Stimulated activated CD8-positive, alpha-beta memory T cell treated with anti-CD3 and anti-CD28 coated beads, Interleukin-7, amount 100 ng/mL, for 4 hours (primary cell): Measurements from ENCODE around the gene PTPRN2.
"Not testable (repeated sequence)": the region's sequence is repeated elsewhere in the genome, so short reads cannot be mapped to it uniquely, and the experiment has no call there.

ENCODE experiments used
- DNase-seq, 2 donors: peaks; one replicate each; pipeline ENCODE4 v3.0.0-alpha.2; 2020; ENCODE audit warnings: low read depth in 2 of 2

The PTPRN2 gene

DNA sequence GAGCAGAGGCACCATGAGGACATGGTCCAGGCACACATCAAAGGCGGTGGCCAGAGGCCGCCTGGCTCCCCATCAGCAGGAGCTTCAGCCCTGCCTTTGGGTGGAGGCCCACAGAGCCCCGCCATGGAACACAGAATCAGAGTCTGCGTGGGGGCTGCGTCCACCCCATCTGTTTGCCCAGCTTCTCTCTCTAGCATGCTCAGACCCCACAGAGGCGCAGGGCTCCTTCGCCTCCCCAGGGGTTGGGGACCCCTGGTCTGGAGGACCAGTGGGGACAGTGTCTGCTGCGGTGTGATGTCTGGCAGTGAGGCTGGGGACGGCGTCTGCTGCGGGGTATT, 321.9 kb downstream of the PTPRN2 start:
- DNase-seq: no peak

DNA sequence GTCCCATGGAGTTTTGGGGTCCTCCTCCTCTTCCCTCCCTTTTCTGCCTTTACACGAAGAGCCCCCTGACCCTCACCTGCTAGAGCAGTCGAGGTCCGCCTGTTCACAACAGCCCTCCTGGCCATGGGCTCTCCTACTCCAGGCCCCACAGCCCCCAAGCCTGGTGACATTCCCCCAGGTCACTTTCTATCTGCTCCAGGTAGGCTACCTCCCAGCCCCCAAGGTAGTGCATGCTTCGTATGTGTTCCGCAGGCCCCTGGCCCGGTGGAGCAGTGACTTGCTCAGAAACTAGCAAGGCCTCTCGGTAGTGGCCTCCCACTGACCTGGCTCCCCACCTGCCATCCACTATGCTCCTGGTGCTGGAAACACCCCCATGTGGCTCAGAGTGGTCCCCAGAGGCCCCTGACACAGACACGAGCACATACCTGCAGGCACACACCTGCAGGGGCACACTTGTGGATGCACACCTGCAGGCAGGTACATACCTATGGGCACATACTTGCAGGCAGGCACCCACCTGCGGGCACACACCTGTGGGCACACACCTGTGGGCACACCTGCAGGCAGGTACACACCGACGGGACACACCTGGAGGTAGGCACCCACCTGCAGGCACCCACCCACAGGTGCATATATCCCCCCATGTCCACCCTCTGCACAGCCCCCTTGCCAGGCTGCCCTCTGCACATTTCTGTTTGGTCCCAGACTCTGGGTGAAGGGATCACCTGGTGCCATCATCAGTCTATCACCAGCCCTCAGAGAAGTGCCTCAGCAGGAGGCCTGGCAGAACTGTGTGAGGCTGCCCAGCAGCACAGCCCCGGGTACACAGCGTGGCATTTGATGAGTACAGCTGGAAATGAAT, 322.5 kb downstream of the PTPRN2 start:
- DNase-seq: no peak

DNA sequence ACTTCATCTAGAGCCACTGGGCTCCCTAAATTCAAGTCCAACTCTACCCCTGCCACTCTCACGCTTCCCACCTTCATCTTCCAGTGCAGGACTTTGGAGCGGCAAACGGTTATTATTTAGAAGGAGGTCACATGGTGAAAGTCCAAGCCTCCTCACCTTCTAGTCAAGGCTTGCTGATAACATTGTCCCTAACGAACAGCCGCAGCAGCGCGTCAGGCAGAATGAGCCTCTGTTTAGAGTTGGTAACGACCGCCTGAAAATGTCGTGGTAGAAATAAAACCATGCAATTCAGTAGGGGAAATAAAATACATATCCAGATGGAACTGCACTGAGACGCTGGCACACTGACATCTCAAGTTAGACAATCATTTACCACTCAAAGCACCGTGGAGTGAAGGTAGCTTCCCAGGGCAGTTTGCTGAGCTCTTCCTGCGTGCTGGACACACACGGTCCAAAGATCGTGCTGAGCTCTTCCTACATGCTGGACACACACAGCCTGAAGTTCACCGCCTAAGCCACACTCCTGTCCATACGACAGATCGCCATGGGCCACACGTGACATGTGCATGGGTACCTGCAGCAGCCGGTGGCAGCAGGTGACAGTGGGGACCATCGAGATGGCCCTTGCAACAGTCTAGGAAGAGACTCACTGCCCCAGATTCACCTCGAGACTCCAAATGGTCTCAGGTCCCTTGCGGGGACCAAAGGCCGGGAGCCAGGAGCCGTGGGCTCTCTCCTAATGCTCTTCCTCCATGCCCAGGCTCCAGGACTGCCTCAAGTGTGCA, 323.5 kb downstream of the PTPRN2 start:
- DNase-seq: no peak

DNA sequence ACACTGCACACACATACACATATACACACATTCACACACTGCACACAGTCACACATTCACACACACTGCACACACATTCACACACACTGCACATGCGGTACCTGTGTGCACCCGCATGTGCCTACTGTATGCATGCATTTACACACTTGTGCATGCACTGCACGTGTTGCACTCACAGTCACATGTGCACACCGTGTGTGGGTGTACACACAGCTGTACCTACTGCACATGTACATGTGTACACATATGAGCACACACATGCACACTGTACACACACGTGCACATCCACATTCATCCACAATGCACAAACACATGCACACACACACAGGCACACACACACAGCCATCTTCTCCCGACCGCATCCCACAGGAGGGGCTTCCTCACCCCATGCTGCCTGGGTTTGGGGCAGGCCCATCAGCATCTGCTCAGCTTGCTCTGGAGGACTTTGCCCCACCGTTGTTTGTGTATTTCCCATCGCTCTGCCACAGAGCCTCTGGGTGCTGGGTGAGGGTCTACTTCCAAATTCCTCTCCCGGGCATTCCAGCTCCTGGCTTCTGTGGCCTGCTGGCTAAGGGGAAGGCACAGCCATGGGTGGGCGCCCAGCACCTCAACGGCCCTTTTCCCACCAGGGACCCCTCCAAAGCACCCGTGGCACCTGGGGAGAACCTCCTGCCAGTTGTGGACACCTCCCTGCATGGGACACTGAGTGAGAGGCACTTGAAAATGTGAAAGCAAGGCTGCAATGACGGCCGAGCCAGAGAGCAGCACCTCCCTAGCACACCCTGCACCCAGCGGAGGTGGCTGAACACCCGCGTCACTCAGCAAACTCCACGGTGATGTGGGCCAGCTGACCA, 324.3 kb downstream of the PTPRN2 start:
- DNase-seq: no peak

DNA sequence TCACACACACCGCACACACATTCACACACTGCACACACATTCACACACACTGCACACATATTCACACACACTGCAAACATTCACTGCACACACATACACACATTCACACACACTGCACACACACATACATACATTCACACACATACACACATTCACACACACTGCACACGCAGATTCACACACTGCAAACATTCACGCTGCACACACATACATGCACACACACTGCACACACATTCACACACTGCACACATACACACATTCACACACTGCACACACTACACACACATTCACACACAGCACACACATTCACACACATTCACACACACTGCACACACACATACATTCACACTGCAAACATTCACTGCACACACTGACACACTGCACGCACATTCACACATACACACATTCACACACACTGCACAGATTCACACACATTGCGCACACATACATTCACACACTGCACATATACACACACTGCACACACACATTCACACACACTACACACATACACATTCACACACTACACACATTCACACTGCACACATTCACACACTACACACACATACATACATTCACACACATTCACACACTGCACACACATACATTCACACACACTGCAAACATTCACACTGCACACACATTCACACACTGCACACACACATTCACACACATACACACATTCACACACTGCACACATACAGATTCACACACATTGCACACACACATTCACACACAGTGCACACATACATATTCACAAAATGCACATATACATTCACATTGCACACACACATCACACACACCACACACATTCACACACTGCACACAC, 325.1 kb downstream of the PTPRN2 start:
- DNase-seq: no peak

DNA sequence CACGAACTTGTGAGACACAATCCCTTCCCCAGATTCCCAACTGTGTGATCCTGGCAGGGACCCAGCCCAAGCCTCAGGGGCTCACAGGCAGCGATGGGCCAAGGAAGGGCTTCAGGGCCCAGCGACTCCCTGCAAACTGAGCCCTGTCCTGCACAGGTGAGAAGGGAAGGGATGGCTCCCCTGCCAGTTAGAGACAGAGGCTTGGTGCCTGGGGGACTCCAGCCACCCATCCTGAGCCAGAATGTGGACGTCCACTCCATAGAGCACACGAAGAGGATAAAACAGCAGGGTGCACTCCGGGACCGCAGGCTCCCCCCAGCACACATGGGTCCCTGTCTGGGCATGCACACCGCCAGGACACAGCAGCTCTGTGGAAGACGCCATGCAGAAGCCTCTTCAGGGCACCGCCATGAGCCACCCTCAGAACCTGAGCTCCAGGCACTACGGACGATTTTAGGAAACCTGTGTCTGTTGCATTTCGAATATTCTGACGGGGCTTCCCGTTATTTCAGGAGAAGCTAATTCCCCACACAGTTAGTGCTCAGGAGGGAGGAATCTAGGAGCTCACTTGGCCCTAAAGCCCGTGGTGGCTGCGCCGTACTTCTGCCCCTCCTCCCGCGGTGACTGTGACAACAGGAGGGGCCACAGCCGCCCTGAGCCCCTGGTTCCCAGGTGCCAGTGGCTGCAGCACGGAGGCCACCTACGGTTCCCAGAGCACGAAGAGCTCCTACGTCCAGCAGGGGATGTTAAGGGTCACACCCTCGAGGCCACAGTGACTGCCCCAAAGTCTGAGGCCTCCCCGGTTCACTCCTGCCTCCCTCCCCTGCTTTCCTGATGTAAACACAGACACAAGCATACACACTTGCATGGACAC, 326.0 kb downstream of the PTPRN2 start:
- DNase-seq: no peak

DNA sequence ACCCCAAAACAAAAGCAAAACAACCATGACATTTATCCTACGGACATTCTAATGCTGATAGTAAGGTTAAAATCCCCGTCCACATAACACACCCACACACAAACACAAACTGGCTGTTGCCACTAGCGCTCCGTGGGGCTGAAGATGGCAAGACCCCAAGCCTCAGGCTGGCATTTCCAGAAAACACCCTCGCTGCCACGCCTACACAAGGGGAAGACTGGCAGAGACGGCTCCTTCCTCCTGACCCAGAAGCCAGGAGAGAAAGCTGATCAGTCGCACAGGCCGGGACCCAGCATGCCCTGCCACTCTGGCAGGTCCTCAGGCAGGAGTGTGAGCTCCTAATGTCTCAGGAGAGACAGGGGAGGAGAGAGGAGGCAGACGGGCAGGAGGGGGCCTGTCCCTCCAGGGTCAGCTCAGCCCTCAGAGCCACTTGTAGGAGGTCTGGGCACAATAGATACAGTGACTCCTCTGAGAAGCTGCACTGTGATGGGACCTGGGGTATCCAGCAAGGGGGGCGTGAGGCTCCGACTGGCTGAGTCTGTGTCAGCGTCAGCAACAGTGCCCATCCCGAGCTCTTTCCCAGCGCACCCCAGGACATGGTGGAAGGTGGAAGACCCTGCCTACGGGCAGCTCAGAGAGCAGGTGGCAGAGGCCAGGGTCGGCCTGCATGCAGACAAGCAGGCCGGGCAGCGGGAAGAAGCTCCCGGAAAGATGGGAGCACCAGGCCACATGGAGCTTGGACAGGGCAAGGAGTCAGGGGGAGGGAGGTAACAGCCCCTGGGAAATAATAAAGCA, 326.9 kb downstream of the PTPRN2 start:
- DNase-seq: no peak

DNA sequence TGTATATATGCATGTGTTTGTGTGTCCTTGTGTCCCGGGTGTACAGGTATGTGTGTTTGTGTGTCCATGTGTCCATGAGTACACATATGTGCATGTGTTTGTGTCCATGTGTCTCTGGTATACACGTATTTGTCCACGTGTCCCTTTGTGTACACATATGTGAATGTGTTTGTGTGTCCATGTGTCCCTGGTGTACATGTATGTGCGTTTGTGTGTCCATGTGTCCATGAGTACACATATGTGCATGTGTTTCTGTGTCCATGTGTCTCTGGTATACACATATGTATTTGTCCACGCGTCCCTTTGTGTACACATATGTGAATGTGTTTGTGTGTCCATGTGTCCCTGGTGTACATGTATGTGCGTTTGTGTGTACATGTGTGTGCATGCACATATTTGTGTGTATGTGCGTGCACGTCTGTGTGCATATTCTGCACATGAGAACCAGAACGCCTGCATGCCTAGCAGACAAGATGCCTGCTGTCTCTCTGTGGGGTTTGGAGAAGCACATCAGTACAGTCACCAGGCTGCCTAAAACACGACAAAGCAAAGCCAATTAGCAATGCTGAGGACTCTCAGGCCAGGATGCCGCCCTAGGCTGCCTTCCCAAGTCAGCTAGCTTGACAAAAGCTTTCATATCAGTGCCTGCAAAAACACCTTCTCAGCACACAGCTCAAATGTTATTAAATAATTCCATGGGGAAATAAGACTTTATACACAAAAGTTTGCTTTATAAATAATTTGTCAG, 327.8 kb downstream of the PTPRN2 start:
- DNase-seq: no peak

DNA sequence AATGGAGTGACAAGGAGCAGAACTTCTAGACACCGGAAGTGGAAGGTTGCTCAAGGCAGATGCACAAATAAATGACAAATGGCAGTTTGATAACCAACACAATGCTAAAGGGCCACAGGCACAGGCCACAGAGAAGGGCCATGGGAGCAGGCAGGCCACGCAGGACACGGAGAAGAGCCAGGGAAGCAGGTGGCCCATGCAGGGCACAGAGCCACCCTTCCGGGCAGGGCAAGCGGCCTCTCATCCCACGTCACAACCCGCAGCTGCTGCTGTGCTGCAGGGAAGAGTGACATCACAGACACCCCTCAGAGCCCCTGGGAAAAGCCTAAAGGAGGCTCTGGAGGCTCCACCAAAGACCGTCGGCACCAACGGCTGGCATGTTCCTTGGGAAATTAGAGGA, 328.5 kb downstream of the PTPRN2 start:
- DNase-seq: no peak

DNA sequence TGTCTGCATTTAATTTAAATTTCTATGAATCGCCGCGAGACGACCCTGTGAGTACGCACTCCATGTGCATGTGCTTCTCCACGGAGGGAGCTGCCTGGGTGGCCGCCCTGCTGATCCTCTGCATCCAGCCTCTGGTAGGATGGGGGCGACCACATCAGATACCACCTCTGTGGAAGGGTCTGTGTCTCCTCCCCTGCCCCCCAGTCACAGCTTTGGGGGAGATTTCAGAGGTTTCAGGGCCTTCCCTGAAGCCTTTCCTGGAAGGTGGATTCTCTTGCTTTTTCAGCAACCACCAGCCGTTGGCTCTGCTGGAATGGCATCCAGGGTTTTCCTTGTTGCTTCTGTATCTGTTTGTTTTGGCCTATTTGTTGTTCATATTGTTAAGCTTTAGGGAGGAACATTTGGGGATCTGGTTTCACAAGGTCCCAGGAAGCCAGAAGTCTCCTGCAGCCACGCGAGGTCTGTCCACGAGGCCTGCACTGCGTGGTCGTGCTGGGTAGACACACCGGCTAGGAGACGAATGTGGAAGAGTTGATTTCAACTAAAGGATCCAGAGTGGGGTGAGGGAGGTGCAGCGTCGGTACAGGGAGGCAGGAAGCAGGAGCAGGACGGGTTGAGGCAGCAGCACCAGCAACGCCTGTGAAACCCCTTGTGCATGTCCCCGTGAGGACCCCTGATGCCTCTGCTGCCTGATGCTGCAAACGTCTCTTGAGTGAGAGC, 329.1 kb downstream of the PTPRN2 start:
- DNase-seq: no peak

DNA sequence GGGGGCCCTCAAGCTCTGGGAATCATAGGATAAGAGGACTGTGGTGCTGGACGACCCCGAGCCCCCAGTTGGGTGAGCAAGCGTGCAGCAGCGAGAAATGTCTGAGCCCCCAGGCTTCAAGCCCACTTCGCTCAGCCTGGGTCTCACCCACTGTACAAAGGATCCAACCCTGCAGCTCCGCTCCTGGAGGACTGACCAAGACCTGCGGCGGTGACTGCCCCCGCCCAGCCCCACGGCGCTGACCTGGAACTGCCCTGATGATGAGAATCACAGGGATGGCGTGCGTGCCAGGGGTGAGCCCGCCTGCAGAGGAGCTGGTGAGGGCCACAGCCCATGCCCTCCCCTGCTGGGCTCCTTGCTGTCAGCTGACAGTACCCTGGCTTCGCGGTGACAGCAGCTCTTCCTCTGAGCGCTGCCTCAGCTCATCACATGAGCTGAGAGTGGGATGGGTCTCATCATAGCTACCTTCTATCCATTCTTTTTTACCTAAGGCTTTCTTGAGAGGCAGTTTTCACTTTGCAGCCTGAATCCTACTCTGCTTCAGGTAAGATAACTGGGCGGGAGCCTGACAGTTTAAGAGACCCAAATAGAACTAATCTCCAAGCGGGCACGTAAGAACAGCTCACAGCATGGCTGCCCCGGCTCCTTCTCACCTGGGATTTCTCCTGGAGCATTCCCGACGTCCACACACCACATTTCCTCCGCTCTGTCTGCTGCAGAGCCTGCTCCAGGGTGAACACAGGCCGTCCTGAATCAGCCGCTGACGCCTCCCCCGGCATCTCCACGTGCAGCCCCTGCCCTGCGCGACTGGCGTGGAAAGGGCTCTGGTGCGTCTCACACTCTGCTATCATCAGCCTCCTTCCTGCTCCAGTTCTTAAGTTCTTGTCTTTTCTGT, 329.9 kb downstream of the PTPRN2 start:
- no peak for DNase-seq

DNA sequence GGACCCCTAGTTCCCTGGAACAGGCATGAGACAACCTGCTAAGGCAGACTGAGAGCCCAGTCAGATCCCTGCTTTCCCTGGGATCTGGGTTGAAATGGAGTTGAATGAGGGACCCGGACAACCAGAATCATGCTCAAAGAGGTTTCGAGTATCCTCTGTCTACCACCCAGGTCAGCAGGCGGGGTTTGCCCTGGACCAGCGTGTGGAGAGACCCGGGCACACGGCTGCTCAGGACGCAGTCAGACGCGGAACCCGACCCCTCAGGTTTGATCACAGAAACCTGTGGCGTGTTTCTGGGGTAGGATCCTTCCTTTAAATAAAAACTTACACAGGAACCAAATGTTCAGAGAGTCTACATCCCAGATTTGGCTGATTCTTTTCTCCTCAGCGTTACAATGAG, 330.6 kb downstream of the PTPRN2 start:
- no peak for DNase-seq

DNA sequence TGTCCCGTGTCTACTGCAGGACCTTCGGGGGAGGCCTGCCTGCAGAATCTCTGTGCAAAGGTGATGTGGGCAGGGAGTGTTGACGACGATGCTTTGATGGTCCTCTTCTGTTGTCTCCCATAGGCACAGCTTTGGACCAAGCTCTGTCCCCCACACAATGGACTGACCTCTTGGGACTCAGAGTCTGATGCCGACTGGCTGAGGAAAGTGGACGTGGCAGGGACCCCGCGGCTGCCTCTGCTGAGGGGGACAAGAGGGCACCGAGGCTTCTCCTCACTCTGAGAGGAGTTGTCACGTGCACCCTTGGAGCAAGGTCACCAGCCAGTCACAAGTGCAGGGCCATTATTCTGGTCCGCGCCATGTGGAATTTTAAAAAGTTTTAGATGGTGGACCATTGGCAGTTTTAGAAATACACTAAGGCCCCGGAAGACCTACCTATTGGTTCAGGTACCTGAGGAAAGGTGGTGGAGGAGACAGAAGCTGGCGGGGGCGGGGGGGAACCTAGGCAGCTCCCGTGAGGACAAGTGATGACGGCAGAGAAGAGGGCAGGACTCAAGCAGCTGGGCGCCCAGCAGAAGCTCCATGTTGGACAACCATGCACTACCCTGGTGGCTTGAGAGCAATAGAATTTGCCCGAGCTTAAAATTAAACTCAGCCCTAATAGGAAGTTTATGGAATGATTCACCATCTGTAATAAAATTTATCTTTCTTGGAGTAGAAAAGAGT, 331.4 kb downstream of the PTPRN2 start:
- DNase-seq: no peak

DNA sequence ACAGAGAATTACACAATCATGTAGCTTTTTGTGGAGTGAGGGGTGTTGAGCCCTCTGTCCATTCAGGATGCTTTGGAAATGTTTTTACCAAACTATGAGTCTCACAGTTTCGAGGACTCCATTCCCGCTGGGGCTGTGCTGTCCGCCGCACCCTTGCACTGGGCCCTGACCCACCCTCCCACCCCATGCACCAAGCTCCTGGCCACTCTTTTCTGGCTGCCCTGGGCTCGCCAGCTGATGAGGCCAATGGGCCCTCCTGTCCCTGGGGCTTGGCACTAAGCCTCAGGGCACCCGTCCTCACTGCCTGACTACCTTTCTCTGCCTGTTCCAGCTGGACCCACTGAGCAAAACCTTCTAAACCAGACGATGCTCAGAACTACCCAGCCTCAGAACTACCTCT, 332.1 kb downstream of the PTPRN2 start:
- no peak for DNase-seq

DNA sequence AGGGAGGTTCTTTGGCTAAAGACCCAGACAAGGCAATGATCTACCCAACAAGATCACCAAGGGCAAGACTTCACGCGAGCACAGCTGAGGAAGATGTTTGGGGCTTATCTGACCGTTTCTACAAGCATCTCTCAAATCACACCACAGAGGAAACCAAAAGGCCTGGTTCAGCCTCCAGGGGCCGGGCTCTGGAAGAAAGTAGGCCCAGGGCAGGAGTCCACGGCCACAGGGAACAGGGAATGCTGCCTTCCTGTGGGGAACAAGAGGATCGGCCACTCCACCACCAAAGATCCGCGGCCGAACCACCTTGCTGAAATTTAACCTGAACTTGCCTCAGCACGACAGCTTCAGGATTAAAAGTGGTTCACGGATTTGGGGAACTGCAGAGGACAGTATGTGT, 332.5 kb downstream of the PTPRN2 start:
- DNase-seq: no peak

DNA sequence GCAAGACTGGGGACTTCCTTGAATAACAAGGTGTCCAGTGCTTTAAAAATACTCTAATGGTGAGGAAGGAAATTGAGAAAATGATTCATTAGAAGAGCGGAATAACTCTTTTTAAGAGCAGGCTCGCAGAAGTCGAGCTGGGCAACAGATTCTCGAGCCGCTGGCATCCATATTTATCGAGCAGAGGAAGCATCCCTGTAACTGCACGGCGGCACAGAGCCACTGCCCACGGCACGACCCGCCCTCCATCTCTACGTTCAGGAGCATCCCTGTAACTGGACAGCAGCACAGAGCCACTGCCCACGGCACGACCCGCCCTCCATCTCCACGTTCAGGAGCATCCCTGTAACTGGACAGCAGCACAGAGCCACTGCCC, 334.0 kb downstream of the PTPRN2 start:
- DNase-seq: not testable (repeated sequence)
